GM18517 (cell line): ENCODE measurements around the gene ADCY6.

Experiments used
- ATAC-seq: cut with Tn5 transposase; IDR thresholded peaks from one replicate; pipeline ENCODE4 v1.9.1; 2021; ENCODE audit warnings: mild to moderate bottlenecking, moderate library complexity; ENCODE audit not compliant: unreplicated experiment

ADCY6 gene

GRCh38 chr12:48786591-48787544 lies 2.0 kb downstream of the ADCY6 start:
- no peak for ATAC-seq

DNA sequence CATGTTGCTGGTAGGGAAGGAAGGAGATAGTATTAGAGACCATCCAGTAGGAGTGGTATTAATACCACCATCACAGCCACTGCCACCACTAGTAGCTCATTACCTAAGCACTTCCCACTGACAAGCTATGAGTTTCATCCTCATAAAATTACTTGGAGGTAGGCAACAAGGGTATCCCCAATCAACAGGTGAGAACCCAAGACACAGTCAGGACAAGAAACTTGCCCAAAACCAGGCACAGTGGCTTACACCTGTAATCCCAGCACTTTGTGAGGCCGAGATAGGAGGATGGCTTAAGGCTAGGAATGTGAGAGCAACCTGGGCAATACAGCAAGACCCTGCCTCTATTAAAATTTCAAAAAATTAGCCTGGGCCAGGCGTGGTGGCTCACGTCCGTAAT lies 5.5 kb downstream of the ADCY6 start:
- no peak for ATAC-seq

- ATAC-seq, result no peak
Observed at GRCh38 chr12:48782457-48783395, 6.2 kb downstream of the ADCY6 start.

DNA sequence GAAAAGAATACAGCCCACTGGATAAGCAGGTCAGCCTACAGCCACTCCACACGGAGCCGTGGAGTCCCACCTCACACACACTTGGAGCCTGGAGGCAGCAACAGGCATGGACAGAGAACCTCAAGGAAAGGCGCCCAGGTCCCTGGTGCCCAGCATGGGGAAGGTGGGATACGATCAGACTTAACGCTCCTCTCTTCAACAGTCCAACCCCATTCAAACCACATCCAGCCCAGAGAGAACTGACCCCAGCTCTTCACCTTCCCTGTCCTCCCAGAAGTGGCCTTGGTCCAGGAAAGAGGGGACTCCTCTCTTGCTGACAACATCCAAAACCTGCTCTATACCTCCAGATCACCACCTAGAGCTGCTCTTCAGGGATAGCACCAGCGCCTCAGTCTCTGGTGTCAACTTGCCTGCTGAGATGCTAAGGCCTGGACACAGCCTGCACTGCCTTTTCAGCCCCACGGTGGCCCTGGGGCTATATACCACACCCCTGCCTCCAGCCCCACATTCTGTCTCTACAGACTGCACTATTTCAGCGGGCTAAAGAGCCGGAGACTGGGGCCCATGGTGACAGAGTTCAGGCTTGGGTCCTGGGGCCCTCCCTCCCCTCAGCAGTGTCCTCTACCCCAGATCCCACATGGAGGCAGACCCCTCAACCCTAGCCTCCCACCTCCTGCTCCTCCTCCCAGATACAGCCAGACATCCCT lies 7.0 kb downstream of the ADCY6 start:
- ATAC-seq, result no peak

GRCh38 chr12:48780381-48781025 lies 8.4 kb downstream of the ADCY6 start:
- no peak for ATAC-seq

DNA sequence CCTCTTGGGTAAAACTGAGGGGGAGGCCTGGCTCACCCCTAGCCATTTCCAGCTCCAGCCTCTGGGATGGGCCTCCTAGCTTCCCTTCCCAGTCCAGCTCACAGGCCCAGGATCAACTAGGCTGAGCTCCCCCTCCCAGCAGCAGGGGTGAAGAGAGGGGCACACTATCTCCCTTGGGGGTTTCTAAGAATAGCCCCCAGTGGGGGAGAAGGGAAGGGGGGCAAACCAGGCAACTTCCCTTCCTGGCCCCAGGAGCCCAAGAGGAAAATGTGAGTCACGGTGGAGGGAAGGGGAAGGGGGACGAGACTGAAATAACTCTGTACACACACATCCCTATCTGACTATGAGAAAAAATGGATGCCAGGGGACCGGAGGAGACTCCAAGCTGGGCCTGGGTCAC lies 9.0 kb downstream of the ADCY6 start:
- ATAC-seq, result no peak

DNA sequence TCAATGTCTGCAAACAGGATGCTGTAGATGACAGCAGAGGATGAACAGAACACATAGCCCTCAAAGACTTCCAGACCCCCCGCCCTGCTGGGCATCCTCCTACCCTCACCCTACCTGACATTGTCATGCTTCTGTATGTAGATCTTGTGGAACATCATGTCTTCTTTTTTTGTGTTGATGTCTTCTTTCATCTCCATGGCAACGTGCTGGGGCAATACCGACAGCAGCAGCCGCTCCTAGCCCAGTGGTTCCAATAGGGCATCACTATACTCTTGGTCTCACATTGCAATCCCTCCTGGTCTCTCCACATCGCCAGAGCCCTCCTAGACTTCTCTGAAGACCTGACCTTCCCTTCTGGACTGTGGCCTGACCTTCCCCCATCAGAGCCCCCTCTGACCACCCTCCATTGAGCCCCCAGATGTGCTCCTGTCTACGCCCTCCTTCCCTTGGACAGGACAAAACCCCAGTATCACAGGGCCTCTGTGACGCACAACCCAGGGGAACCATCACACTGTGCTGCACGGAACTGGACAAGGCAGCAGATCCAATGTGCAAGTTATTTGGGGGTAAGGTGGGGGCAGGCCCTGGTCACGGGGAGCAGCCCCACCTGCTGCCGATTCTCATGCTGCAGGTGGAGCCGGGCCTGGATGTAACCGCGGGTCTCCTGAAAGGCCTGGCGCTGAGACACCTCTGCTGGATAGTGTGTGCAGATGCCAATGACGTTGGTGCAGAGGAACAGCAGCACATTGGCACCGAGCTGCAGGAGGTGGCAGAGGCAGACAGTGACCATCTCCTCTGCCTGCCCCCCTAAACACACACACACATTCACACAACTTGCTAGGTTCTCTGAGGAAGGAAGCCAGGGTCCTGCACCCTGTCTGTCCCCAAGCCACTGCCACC lies 11.1 kb downstream of the ADCY6 start:
- no peak for ATAC-seq

- ATAC-seq, result no peak
Observed at GRCh38 chr12:48776956-48777355, 11.9 kb downstream of the ADCY6 start.

- no peak for ATAC-seq
Observed at GRCh38 chr12:48775991-48776649, 12.8 kb downstream of the ADCY6 start.

GRCh38 chr12:48775299-48775698 lies 13.6 kb downstream of the ADCY6 start:
- no peak for ATAC-seq

- ATAC-seq, result no peak
Observed at GRCh38 chr12:48774516-48774915, 14.4 kb downstream of the ADCY6 start.

GRCh38 chr12:48773686-48774085 lies 15.2 kb downstream of the ADCY6 start:
- no peak for ATAC-seq

GRCh38 chr12:48771588-48772112 lies 17.2 kb downstream of the ADCY6 start:
- ATAC-seq, result no peak

DNA sequence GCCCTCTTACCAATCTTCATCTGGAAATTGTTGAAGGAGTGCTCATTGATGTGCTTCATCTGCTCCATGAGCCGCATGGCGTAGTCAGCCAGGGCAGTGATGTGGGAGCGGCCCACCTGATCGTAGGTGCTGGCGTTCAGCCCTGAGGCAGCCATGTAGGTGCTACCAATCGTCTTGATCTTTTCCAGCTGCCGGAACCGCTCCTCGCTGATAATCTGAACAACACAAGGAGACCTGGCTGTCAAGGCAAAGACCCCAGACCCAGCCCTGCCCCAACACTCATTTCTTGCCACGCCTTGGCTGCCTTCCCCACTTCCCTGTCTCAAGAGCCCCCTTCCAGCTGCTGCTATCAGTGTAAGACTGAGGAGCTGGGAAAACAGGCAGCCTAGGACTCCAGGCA lies 18.1 kb downstream of the ADCY6 start:
- no peak for ATAC-seq

- ATAC-seq, result no peak
Observed at GRCh38 chr12:48768736-48769135, 20.2 kb downstream of the ADCY6 start.

- no peak for ATAC-seq
Observed at GRCh38 chr12:48768147-48768546, 20.7 kb downstream of the ADCY6 start.

DNA sequence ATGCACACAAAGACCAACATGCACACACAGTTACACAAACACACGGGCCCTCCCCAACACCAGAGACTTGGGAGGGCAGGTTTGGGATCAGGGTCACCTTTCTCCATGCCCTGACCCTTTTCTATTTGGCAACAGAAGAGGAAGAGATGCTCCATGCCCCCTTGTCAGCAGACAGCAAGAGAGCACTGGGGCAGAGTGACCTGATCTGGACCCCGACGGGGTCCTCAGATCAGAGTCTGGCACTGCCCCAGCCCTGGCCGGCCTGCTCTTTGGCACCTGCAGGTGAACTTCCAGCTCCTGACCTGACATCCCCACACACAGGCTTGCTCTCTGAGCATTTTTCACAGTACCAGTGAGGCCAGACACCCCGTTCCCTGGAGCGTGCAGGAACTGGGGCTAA lies 21.4 kb downstream of the ADCY6 start:
- no peak for ATAC-seq

- ATAC-seq, result no peak
Observed at GRCh38 chr12:48767047-48767446, 21.8 kb downstream of the ADCY6 start.

- no peak for ATAC-seq
Observed at GRCh38 chr12:48765753-48766162, 23.1 kb downstream of the ADCY6 start.
